ENCODE data around the gene NAP1L1.

The NAP1L1 gene

GRCh38 chr12:76084863-76085519 lies 506 bp upstream of the NAP1L1 start:
- no peak for DNase-seq (ENCODE audit: low read depth)
- TF ChIP-seq CTCF (IDR thresholded peaks at IDR 0.05; ENCODE audit: control insufficient read depth, insufficient read depth, low read depth, low read length, missing control alignments): peak; percentile 35
- H3K4me3 ChIP-seq (ENCODE audit: control insufficient read depth, low read depth, low read length): peak overlapping the region; percentile 54

GRCh38 chr12:76083246-76083903 lies 1.1 kb downstream of the NAP1L1 start:
- H3K4me3 ChIP-seq (ENCODE audit: control insufficient read depth, low read depth, low read length): peak overlapping the region; percentile 54
- TF ChIP-seq CTCF (IDR thresholded peaks at IDR 0.05; ENCODE audit: control insufficient read depth, insufficient read depth, low read depth, low read length, missing control alignments): no peak
- no peak for DNase-seq (ENCODE audit: low read depth)

GRCh38 chr12:76081909-76082308 lies 2.6 kb downstream of the NAP1L1 start:
- no peak for TF ChIP-seq CTCF (IDR thresholded peaks at IDR 0.05; ENCODE audit: control insufficient read depth, insufficient read depth, low read depth, low read length, missing control alignments)
- DNase-seq (ENCODE audit: low read depth): no peak
- no peak overlapping the region for H3K4me3 ChIP-seq (ENCODE audit: control insufficient read depth, low read depth, low read length)

GRCh38 chr12:76080729-76081415 lies 3.6 kb downstream of the NAP1L1 start:
- TF ChIP-seq CTCF (IDR thresholded peaks at IDR 0.05; ENCODE audit: control insufficient read depth, insufficient read depth, low read depth, low read length, missing control alignments): peak; percentile 24
- H3K4me3 ChIP-seq (ENCODE audit: control insufficient read depth, low read depth, low read length): no peak overlapping the region
- DNase-seq (ENCODE audit: low read depth): no peak

- H3K4me3 ChIP-seq (ENCODE audit: control insufficient read depth, low read depth, low read length): no peak overlapping the region
- DNase-seq (ENCODE audit: low read depth): no peak
- no peak for TF ChIP-seq CTCF (IDR thresholded peaks at IDR 0.05; ENCODE audit: control insufficient read depth, insufficient read depth, low read depth, low read length, missing control alignments)
Observed at GRCh38 chr12:76080017-76080728, 4.3 kb downstream of the NAP1L1 start.

GRCh38 chr12:76078748-76079147 lies 5.7 kb downstream of the NAP1L1 start:
- no peak overlapping the region for H3K4me3 ChIP-seq (ENCODE audit: control insufficient read depth, low read depth, low read length)
- no peak for TF ChIP-seq CTCF (IDR thresholded peaks at IDR 0.05; ENCODE audit: control insufficient read depth, insufficient read depth, low read depth, low read length, missing control alignments)
- no peak for DNase-seq (ENCODE audit: low read depth)
